ENCODE results near the gene MUSTN1. TPM values are rescaled to one million over a fixed set of nuclear protein-coding genes. Genes with fewer than 3 reads are reported as not detected.

The MUSTN1 gene
- total RNA-seq (2014; rRNA removed; shearing (Covaris generic)) (1.4 TPM in 1 of 2 replicates, not detected in the other), polyA plus RNA-seq (2016; fragmentation: Nextera tagmentation; extraction: Ambion mirVana) (0.40 and 1.2 TPM in 2 replicates)
- long read RNA-seq = 0 reads

GRCh38 chr3:52834871-52835501, at the start of gene MUSTN1:
Gene MUSTN1 (minus strand): TSS chr3:52835019. CDS start chr3:52834948, 71 bp downstream.
- DNase-seq (ENCODE audit: low spot score) (peak; percentile 19), ATAC-seq (peak; percentile 8; the same call in 1 of the 3 replicates)
- no peaks in the 10 kb centered on the region for H3K4me1 ChIP-seq (ENCODE audit: insufficient read depth)
- H3K27me3 ChIP-seq (ENCODE audit: insufficient read depth) = no peaks in the 10 kb centered on the region
- H3K27ac Mint-ChIP-seq = peak within 1 kb of the TSS; percentile 88
- TF ChIP-seq ZNF114 (CRISPR knock-in tag; IDR thresholded peaks at IDR 0.05) = no peak
- TF ChIP-seq NANOG (IDR thresholded peaks at IDR 0.05; ENCODE audit: borderline replicate concordance) = no peak
- TF ChIP-seq EZH2 (IDR thresholded peaks at IDR 0.05; ENCODE audit: low read depth, unreplicated experiment) = no peak
- no peak for TF ChIP-seq REST (IDR thresholded peaks at IDR 0.05; ENCODE audit: unreplicated experiment)
- no peak for TF ChIP-seq ZNF331 (CRISPR knock-in tag; IDR thresholded peaks at IDR 0.05; ENCODE audit: low read depth)
- no peak for TF ChIP-seq CREB1 (CRISPR knock-in tag; IDR thresholded peaks at IDR 0.05; ENCODE audit: low read depth)
- TF ChIP-seq POLR2AphosphoS5 (IDR thresholded peaks at IDR 0.05; ENCODE audit: low read depth) = no peak
- TF ChIP-seq CTCF (conservative IDR thresholded peaks at IDR 0.05; ENCODE audit: low read depth in 2 of 2) = no peak
- no peak for TF ChIP-seq EZH2phosphoT487 (IDR thresholded peaks at IDR 0.05; ENCODE audit: unreplicated experiment)
- no peak for TF ChIP-seq ETS1 (IDR thresholded peaks at IDR 0.05)
- TF ChIP-seq JUNB (IDR thresholded peaks at IDR 0.05; ENCODE audit: unreplicated experiment) = no peak
- TF ChIP-seq STAT1 (IDR thresholded peaks at IDR 0.05; ENCODE audit: unreplicated experiment) = no peak
- no peak within 1 kb of the TSS for H3K4me2 ChIP-seq
- peaks cover 23% of the 10 kb centered on the region for H3K4me1 Mint-ChIP-seq
- no peaks in the 10 kb centered on the region for H3K9me2 ChIP-seq (ENCODE audit: insufficient read depth)
- H4K20me1 ChIP-seq (replicated peaks; ENCODE audit: insufficient read depth) = no peaks in the 10 kb centered on the region
- H2AFZ ChIP-seq = no peak within 1 kb of the TSS
- no peaks in the 10 kb centered on the region; the same call in 1 of the 3 replicates for H3K36me3 Mint-ChIP-seq (ENCODE audit: low read depth)
- H3K9me3 Mint-ChIP-seq = no peaks in the 10 kb centered on the region
- H3F3A ChIP-seq (replicated peaks; ENCODE audit: low read depth) = no peaks in the 10 kb centered on the region
- H3K27ac ChIP-seq (ENCODE audit: low read depth) = no peak within 1 kb of the TSS; the same call in 1 of the 2 replicates
- H3K4me3 ChIP-seq = no peak within 1 kb of the TSS
- H3K36me3 ChIP-seq (ENCODE audit: insufficient read depth) = no peaks in the 10 kb centered on the region; the same call in 1 of the 2 replicates
- H3K4me3 Mint-ChIP-seq = no peak within 1 kb of the TSS
- H3K79me2 ChIP-seq (replicated peaks; ENCODE audit: insufficient read depth) = no peaks in the 10 kb centered on the region
- peaks cover 13% of the 10 kb centered on the region for H3K27me3 Mint-ChIP-seq (ENCODE audit: insufficient read depth, low read depth, poor library complexity)

All from GM23338 (cell line).